ENCODE results near the gene IL1RL1. TPM values are rescaled to one million over a fixed set of nuclear protein-coding genes. Genes with fewer than 3 reads are reported as not detected.

Gene IL1RL1
- total RNA-seq, 2 donors from 2014 or later, result 22.2 to 32.8 TPM

GRCh38 chr2:102301867-102302362 is 9.4 kb upstream of the IL1RL1 start:
- TF ChIP-seq CTCF (IDR thresholded peaks at IDR 0.05), result peak; percentile 22
- no peaks in the 10 kb centered on the region for H3K36me3 ChIP-seq
- no peaks in the 10 kb centered on the region for H3K9me3 ChIP-seq
- DNase-seq (ENCODE audit: low spot score) (no peak), ATAC-seq (ENCODE audit: insufficient number of reproducible peaks, low FRiP score, low read depth) (no peak)
- H3K4me3 ChIP-seq, result no peak overlapping the region
- H3K4me1 ChIP-seq (ENCODE audit: control insufficient read depth in 1 of 2, low read depth in 2 of 2), result no peaks in the 10 kb centered on the region
- H3K27ac ChIP-seq, result no peak overlapping the region
- no peaks in the 10 kb centered on the region for H3K27me3 ChIP-seq (replicated peaks; ENCODE audit: insufficient read depth)

- no peak for TF ChIP-seq CTCF (IDR thresholded peaks at IDR 0.05)
- H3K27ac ChIP-seq, result no peak overlapping the region
- no peak overlapping the region for H3K4me3 ChIP-seq
- no peak for DNase-seq (ENCODE audit: low spot score)
- no peaks in the 10 kb centered on the region for H3K9me3 ChIP-seq
- no peaks in the 10 kb centered on the region for H3K4me1 ChIP-seq (ENCODE audit: control insufficient read depth in 1 of 2, low read depth in 2 of 2)
- no peaks in the 10 kb centered on the region for H3K27me3 ChIP-seq (replicated peaks; ENCODE audit: insufficient read depth)
- no peaks in the 10 kb centered on the region for H3K36me3 ChIP-seq
- no peak for ATAC-seq (ENCODE audit: insufficient number of reproducible peaks, low FRiP score, low read depth)
Observed at GRCh38 chr2:102302458-102302857, 8.9 kb upstream of the IL1RL1 start.

DNA sequence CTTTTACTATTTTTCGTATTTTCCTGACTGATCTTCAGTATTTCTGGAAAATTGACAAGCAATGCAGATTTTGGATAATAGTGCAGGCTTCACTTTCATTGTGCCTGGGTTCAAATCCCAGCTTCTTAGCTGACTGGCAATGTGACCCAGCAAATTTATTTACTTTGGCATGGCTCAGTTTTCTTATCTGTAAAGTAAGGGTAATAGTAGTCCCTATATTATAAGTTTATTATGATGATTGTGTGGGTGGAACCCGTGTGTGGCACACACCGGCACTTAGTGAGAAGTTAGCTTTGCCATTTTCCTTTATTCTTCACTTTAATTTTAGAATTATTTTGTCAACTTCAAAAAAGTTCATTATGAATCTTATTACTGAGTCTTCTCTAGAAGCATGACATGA is 7.8 kb upstream of the IL1RL1 start:
- DNase-seq (ENCODE audit: low spot score) (no peak), ATAC-seq (ENCODE audit: insufficient number of reproducible peaks, low FRiP score, low read depth) (no peak)
- no peak overlapping the region for H3K4me3 ChIP-seq
- no peak for TF ChIP-seq CTCF (IDR thresholded peaks at IDR 0.05)
- H3K27ac ChIP-seq, result no peak overlapping the region
- no peaks in the 10 kb centered on the region for H3K4me1 ChIP-seq (ENCODE audit: control insufficient read depth in 1 of 2, low read depth in 2 of 2)
- no peaks in the 10 kb centered on the region for H3K36me3 ChIP-seq
- no peaks in the 10 kb centered on the region for H3K27me3 ChIP-seq (replicated peaks; ENCODE audit: insufficient read depth)
- no peaks in the 10 kb centered on the region for H3K9me3 ChIP-seq

- Histone ChIP-seq H3K27ac (no peak overlapping the region), H3K4me3 (no peak overlapping the region), H3K4me1 (ENCODE audit: control insufficient read depth in 1 of 2, low read depth in 2 of 2) (no peaks in the 10 kb centered on the region), H3K9me3 (no peaks in the 10 kb centered on the region), H3K27me3 (replicated peaks; ENCODE audit: insufficient read depth) (no peaks in the 10 kb centered on the region), H3K36me3 (no peaks in the 10 kb centered on the region)
- ATAC-seq (ENCODE audit: insufficient number of reproducible peaks, low FRiP score, low read depth), result no peak
- DNase-seq (ENCODE audit: low spot score), result no peak
- no peak for TF ChIP-seq CTCF (IDR thresholded peaks at IDR 0.05)
Observed at GRCh38 chr2:102304268-102304667, 7.1 kb upstream of the IL1RL1 start.

DNA sequence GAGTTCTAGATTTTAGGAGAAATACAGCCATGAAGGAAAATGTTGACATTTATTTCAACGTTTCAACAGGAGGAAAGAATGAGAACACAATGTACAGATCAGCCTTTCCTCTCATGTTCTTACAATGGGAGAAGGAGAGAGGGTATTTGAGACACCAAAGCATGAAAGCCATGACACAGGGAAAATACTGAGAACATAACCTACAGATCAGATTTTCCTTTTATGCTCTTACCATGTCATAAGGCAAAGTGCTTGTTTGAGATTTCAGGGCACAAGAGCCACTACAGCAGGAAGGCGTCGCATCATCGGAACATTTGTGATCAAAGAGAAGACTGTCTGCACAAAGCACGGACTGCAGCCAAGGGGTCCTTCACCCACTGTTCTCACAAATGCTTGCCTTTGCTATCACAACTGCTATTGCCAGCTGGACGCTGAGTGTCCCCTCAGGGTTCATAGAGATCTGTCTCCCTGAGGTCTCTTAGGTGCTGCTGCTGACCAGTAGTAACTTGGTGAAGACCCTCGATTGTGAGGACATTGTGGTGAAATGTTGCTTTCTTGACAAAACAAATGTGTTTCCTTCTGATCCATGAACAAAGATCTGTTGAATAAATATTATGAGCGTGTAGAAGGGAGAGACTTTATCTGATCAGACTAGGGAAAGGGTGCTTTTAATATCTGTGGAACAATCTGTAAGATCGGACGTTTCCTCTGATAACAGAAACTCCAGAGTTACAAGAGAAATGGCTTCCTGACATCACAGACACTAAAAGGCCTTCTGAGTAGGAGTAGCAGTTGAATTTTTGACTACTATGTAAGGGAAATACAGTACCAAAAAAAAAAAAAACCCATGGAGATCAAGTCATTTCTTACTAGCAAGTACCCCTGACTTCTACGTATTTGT is 6.4 kb upstream of the IL1RL1 start:
- no peaks in the 10 kb centered on the region for H3K4me1 ChIP-seq (ENCODE audit: control insufficient read depth in 1 of 2, low read depth in 2 of 2)
- no peak overlapping the region for H3K4me3 ChIP-seq
- no peak overlapping the region for H3K27ac ChIP-seq
- no peaks in the 10 kb centered on the region for H3K9me3 ChIP-seq
- no peak for ATAC-seq (ENCODE audit: insufficient number of reproducible peaks, low FRiP score, low read depth)
- no peaks in the 10 kb centered on the region for H3K27me3 ChIP-seq (replicated peaks; ENCODE audit: insufficient read depth)
- TF ChIP-seq CTCF (IDR thresholded peaks at IDR 0.05), result no peak
- H3K36me3 ChIP-seq, result no peaks in the 10 kb centered on the region
- DNase-seq (ENCODE audit: low spot score), result no peak
